Ascending aorta (tissue), 2 donors: ENCODE results near the gene HYAL2. TPM values are rescaled to one million over a fixed set of nuclear protein-coding genes. Genes with fewer than 3 reads are reported as not detected.

Source experiments
- DNase-seq, 2 donors: peaks; one replicate each; pipeline ENCODE4 v3.0.0-alpha.2; 2019; ENCODE audit warnings: low spot score in 2 of 2
- H3K27ac ChIP-seq, 2 donors: fragments of 200-600 bp; sonication (generic); one replicate each; pipeline ENCODE4 v1.5.1; 2016 to 2017; ENCODE audit warnings: mild to moderate bottlenecking in 1 of 2
- H3K27me3 ChIP-seq: fragments of 200-600 bp; sonication (generic); one replicate; pipeline ENCODE4 v1.5.1; 2017
- H3K36me3 ChIP-seq, 2 donors: fragments of 200-600 bp; sonication (generic); one replicate each; pipeline ENCODE4 v1.5.1; 2016
- H3K4me1 ChIP-seq, 2 donors: fragments of 200-600 bp; sonication (generic); one replicate each; pipeline ENCODE4 v1.5.1; 2016 to 2017; ENCODE audit warnings: mild to moderate bottlenecking in 1 of 2
- H3K4me3 ChIP-seq, 2 donors: fragments of 200-600 bp; sonication (generic); one replicate each; pipeline ENCODE4 v1.5.1; 2016 to 2017; ENCODE audit warnings: mild to moderate bottlenecking in 1 of 2
- H3K9me3 ChIP-seq, 2 donors: fragments of 200-600 bp; sonication (generic); one replicate each; pipeline ENCODE4 v1.5.1; 2016
- intact Hi-C: fragments of 100-400 bp; cut with DNase I; formaldehyde crosslinking; loops from one replicate; pipeline ENCODE4 v1.15.1; 2023
- total RNA-seq: library from RNA; depleted of rRNA; stranded (reverse); fragments of >200 nt; gene quantifications from one replicate; pipeline ENCODE4 v1.1.0, GENCODE V29; 2016
- TF ChIP-seq, protein P1 (sequence below), 3 experiments: fragments of 200-600 bp in 2 of 3; fragments of 450-650 bp in 1 of 3; sonication (generic) in 2 of 3; IDR thresholded peaks; one replicate each; pipeline ENCODE4 v1.5.1; 2016 to 2019; ENCODE audit warnings: antibody characterized with exemption in 3 of 3, mild to moderate bottlenecking in 1 of 3, moderate library complexity in 1 of 3

HYAL2 gene
- total RNA-seq, 1 donor from 2014 or later, result 449 TPM

DNA sequence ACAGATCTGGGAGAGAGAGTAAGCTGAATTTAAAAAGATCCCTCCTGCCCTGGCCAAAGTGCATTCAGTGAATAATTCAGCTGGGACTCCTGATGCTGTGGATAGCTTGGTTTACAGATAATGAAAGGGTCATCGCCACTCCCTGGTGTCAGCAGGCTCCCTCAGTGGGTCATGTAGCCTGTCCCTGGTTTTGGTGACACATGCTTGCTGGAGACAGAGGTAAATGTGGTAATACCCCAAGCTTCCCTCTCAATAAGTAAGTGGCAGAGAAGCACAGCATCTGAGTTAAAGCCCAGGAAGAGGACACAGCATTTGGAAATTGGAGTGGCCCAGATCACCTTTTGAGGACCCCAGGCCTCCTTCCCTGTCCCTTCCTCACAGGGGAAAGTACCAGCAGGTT is 34.9 kb upstream of the HYAL2 start:
- H3K36me3 ChIP-seq, result peaks cover 18 to 43% of the 10 kb centered on the region in 2 donors
- no peak for DNase-seq
- no peaks in the 10 kb centered on the region for H3K27me3 ChIP-seq
- H3K9me3 ChIP-seq, result no peaks in the 10 kb centered on the region
- TF ChIP-seq, protein P1, sequence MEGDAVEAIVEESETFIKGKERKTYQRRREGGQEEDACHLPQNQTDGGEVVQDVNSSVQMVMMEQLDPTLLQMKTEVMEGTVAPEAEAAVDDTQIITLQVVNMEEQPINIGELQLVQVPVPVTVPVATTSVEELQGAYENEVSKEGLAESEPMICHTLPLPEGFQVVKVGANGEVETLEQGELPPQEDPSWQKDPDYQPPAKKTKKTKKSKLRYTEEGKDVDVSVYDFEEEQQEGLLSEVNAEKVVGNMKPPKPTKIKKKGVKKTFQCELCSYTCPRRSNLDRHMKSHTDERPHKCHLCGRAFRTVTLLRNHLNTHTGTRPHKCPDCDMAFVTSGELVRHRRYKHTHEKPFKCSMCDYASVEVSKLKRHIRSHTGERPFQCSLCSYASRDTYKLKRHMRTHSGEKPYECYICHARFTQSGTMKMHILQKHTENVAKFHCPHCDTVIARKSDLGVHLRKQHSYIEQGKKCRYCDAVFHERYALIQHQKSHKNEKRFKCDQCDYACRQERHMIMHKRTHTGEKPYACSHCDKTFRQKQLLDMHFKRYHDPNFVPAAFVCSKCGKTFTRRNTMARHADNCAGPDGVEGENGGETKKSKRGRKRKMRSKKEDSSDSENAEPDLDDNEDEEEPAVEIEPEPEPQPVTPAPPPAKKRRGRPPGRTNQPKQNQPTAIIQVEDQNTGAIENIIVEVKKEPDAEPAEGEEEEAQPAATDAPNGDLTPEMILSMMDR (IDR thresholded peaks at IDR 0.05), result no peak
- intact Hi-C loops, result loop anchor here (5.0 kb wide), 1 partner anchor 255 kb away; the partner anchor contains the start of gene CISH
- peaks cover 14 to 33% of the 10 kb centered on the region in 2 donors for H3K4me1 ChIP-seq
- peak overlapping the region; percentile 87 to 92 for H3K4me3 ChIP-seq
- peak overlapping the region; percentile 43 to 90 for H3K27ac ChIP-seq

DNA sequence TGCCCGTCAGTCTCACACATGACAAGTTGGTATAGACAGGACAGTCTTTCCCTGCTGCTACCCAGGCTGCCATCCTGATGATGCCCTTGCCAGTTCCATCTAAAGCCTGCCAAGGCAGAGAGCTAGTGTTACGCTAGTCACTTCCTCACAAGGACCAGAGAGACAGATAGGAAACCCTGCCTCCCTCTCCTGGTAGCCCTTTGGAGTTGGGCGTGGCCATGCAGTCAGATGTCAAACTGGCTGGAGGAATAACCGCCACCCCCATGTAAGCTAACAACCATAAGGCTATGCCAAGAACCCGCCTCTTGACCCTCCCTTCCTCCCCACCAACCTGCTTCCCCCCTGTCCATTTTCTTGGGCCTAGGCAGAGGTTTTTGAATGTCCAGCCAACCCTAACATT is 34.0 kb upstream of the HYAL2 start:
- H3K36me3 ChIP-seq, result peaks cover 18 to 43% of the 10 kb centered on the region in 2 donors

DNA sequence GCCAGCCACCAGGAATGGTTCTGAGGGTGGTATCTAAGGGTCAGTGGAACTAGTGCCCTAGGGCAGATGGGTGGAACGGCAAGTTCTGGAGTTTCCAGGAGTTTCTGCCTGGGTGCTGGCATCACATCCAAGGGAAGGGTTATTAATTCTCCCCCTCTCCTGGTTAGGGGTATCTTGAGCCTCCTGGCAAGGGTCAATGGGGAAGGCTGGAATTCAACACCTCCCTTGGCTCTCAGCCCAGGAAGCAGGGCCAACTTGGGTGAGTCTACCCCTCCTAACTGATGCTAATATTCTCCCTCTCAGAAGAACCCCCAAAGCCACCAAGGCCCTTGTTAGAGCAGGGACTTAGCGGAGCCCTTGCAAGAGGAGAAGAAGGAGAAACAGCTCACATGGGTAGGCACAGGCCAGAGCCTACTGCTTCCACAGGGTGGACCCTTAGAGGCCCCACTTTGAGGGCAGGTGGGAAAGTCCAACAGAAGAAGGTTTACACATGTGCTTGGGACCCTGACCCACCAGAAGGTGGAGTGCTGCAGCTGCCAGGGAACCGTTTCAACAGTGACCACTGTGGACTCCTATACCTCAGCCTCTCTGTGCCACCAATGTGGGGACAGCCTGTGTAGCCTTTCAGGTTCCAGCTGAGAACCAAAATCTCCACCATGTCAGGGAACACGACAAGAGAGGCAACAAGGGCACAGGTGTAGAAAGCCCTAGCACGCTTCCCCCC is 33.4 kb upstream of the HYAL2 start:
- Histone ChIP-seq H3K27ac (peak overlapping the region; percentile 19 to 20), H3K36me3 (peaks cover 18 to 43% of the 10 kb centered on the region in 2 donors)

More for the DNA sequence above, 34.0 kb upstream of the HYAL2 start:
- no peaks in the 10 kb centered on the region for H3K9me3 ChIP-seq
- H3K4me3 ChIP-seq, result peak overlapping the region; percentile 42 to 87
- no peak for DNase-seq
- H3K27ac ChIP-seq, result peak overlapping the region; percentile 19 to 20
- TF ChIP-seq, protein P1 (IDR thresholded peaks at IDR 0.05), result no peak
- H3K27me3 ChIP-seq, result no peaks in the 10 kb centered on the region
- peaks cover 18 to 38% of the 10 kb centered on the region in 2 donors for H3K4me1 ChIP-seq
- intact Hi-C loops, result loop anchor here (5.0 kb wide), 1 partner anchor 256 kb away; the partner anchor contains the start of gene CISH

DNA sequence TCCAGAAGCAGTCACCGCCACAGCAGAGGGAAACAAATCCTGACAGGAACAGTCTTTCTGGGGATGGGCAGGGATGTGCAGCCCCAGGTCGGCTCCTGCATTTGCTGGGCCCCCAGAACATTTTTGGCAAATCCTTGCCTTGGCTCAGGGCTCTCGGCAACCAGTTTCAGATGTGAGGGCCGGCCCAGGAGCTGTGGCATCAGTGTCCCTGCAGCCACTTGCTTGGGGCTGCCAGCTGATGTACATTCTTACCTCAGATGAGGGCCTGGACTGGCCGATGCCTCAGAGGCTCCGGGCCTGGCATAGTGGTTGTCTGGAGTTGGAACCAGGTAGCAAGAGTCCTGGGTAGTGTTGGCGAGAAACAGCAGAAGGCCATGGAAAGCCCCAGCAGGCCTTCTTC is 32.3 kb upstream of the HYAL2 start:
- H3K36me3 ChIP-seq, result peaks cover 18 to 43% of the 10 kb centered on the region in 2 donors
- H3K9me3 ChIP-seq, result no peaks in the 10 kb centered on the region
- H3K27me3 ChIP-seq, result no peaks in the 10 kb centered on the region
- peaks cover 18 to 43% of the 10 kb centered on the region in 2 donors for H3K4me1 ChIP-seq
- no peak overlapping the region for H3K4me3 ChIP-seq
- H3K27ac ChIP-seq, result no peak overlapping the region
- TF ChIP-seq, protein P1 (IDR thresholded peaks at IDR 0.05), result no peak
- no peak for DNase-seq
- intact Hi-C loops, result loop anchor here (5.0 kb wide), 2 partner anchors 247 to 257 kb away; partner anchors contain the start of gene CISH

More for the DNA sequence above, 33.4 kb upstream of the HYAL2 start:
- peaks cover 18 to 43% of the 10 kb centered on the region in 2 donors for H3K4me1 ChIP-seq
- DNase-seq, result no peak
- no peaks in the 10 kb centered on the region for H3K27me3 ChIP-seq
- H3K9me3 ChIP-seq, result no peaks in the 10 kb centered on the region
- intact Hi-C loops, result loop anchor here (5.0 kb wide), 1 partner anchor 256 kb away; the partner anchor contains the start of gene CISH
- TF ChIP-seq, protein P1 (IDR thresholded peaks at IDR 0.05), result no peak
- peak overlapping the region; percentile 42 to 87 for H3K4me3 ChIP-seq

DNA sequence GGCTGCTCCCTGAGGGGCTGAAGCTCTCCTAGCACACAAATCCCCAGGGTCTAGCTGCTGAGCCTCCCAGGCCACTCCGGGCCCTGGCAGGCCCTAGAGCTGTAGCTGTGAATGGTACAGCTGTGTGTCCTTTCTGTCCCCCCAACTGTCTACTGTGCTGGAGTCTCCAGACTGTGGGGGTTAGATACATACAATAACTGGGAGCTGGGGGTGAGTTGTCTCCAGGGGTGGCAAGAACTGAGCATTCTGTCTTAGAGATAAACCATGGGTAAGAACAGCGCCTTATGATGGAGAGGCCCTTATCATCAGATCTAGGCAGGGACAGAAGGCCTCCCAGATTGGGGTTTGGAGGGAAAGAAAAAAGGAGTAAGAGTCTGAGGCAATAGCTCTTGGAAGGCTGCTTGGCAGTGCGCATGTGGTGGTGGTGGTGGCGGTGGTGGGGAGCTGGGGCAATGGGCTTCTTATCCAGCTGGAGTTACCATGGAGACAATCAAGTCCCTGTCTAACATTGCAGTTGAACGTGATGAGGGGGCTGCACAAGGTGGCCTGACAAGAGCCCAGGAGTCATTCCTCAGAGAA is 31.7 kb upstream of the HYAL2 start:
- TF ChIP-seq, protein P1 (IDR thresholded peaks at IDR 0.05), result no peak
- Histone ChIP-seq H3K4me1 (peaks cover 24 to 49% of the 10 kb centered on the region in 2 donors), H3K27me3 (no peaks in the 10 kb centered on the region), H3K27ac (no peak overlapping the region), H3K36me3 (peaks cover 18 to 43% of the 10 kb centered on the region in 2 donors), H3K9me3 (no peaks in the 10 kb centered on the region), H3K4me3 (no peak overlapping the region)
- intact Hi-C loops, result loop anchor here (5.0 kb wide), 1 partner anchor 248 kb away; no protein-coding TSS in a partner anchor
- DNase-seq, result no peak
